ENCODE data around the gene BBS9. TPM values are rescaled to one million over a fixed set of nuclear protein-coding genes. Genes with fewer than 3 reads are reported as not detected.

BBS9 gene
- total and polyA plus RNA-seq, 2 of the 4 experiments (the other 2 are of a cell fraction) = 7.9 to 9.5 TPM

DNA sequence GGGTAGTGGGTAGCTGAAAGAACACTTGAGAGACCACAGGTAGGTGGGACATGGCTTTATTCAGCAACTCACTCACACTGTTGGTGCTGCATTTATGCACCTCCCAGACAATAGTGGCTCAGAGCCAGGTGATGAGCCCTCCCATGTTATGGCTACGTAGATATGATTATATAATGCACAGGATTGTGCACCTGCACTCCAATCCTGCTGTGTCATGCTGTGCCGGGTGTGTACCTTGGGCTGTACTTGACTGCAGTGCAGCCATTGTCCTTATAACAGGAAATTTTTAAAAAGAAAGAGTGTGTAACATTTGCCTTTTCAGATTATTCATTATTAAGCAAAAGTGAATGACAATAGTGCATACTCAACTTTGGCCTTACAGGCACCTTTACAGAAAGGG, 409.8 kb downstream of the BBS9 start:
- intact Hi-C loops (cut with micrococcal nuclease) = no loop called here
- Histone ChIP-seq H2AK9ac (replicated peaks; ENCODE audit: low read depth, low read length, poor library complexity) (no peak overlapping the region), H3K18ac (ENCODE audit: low read depth, low read length) (no peak overlapping the region), H3K56ac (ENCODE audit: extremely low read depth, insufficient read depth, low read length) (no peak overlapping the region), H2AFZ (replicated peaks; ENCODE audit: low read length, poor library complexity) (no peak overlapping the region), H4K20me1 (ENCODE audit: insufficient read depth, low read length) (no peaks in the 10 kb centered on the region), H3K4me2 (ENCODE audit: low read depth, low read length) (no peak overlapping the region), H3K27me3 (ENCODE audit: control insufficient read depth, insufficient read depth, low read length) (no peaks in the 10 kb centered on the region), H3K4me1 (ENCODE audit: control insufficient read depth, insufficient read depth, low read length) (peaks cover 6% of the 10 kb centered on the region; the same call in 1 of the 2 replicates), H2AK5ac (ENCODE audit: low read depth, low read length) (no peak overlapping the region), H4K91ac (ENCODE audit: insufficient read depth, low read depth, low read length) (no peak overlapping the region), H4K8ac (ENCODE audit: low read depth in 2 of 2, low read length in 2 of 2) (no peak overlapping the region), H3K14ac (replicated peaks; ENCODE audit: low read depth, low read length) (no peak overlapping the region), H3K36me3 (ENCODE audit: control insufficient read depth, insufficient read depth, low read length) (no peaks in the 10 kb centered on the region), H3K4me3 (ENCODE audit: insufficient read depth, low read depth, low read length) (no peak overlapping the region), H3K4ac (ENCODE audit: low read depth, low read length) (no peak overlapping the region), H4K5ac (ENCODE audit: low read depth, low read length) (no peak overlapping the region), H3K9me1 (ENCODE audit: insufficient read depth, low read length) (peaks cover 4% of the 10 kb centered on the region; the same call in 1 of the 2 replicates), H3K9ac (ENCODE audit: low read depth, low read length) (no peak overlapping the region), H3K79me1 (ENCODE audit: low read depth in 1 of 2, low read length in 2 of 2) (no peaks in the 10 kb centered on the region), H2BK5ac (ENCODE audit: low read depth, low read length, poor library complexity, severe bottlenecking) (no peak overlapping the region), H3K23ac (ENCODE audit: low read depth, low read length) (no peak overlapping the region), H2BK120ac (ENCODE audit: low read depth, low read length) (no peak overlapping the region), H2BK20ac (ENCODE audit: low read depth, low read length) (no peak overlapping the region), H3K27ac (ENCODE audit: insufficient read depth, low read length) (no peak overlapping the region), H3K9me3 (ENCODE audit: control insufficient read depth, insufficient read depth, low read length) (no peaks in the 10 kb centered on the region), H2BK15ac (ENCODE audit: low read depth, low read length) (no peak overlapping the region)
- WGBS, 2 experiments (ENCODE audit: extremely low coverage in 2 of 2, insufficient read length in 1 of 2) = no CpG with 5 or more reads among the region's 2 CpGs
- ChIA-PET POLR2A (ENCODE audit: unreplicated experiment) (no interaction called here), CTCF (no interaction called here)
- dilution Hi-C loops (cut with HindIII; ENCODE audit: low sequenced_read_pairs, unreplicated experiment) = no loop called here
- no peak for ATAC-seq (ENCODE audit: low read depth)
- in situ Hi-C loops (cut with MboI; ENCODE audit: low sequenced_read_pairs) = no loop called here
- no TSS peak for BruUV-seq (replicated peaks)
- no peak for TF ChIP-seq POLR2A (IDR thresholded peaks at IDR 0.05; ENCODE audit: low read depth, low read length)
- TF ChIP-seq, protein P1, sequence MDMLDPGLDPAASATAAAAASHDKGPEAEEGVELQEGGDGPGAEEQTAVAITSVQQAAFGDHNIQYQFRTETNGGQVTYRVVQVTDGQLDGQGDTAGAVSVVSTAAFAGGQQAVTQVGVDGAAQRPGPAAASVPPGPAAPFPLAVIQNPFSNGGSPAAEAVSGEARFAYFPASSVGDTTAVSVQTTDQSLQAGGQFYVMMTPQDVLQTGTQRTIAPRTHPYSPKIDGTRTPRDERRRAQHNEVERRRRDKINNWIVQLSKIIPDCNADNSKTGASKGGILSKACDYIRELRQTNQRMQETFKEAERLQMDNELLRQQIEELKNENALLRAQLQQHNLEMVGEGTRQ (IDR thresholded peaks at IDR 0.05; ENCODE audit: low read depth, low read length) = no peak
- no peak for TF ChIP-seq CHD1 (IDR thresholded peaks at IDR 0.05; ENCODE audit: low read depth, low read length)
- no peak for TF ChIP-seq MAZ (IDR thresholded peaks at IDR 0.05; ENCODE audit: borderline replicate concordance, low read depth, low read length)
- TF ChIP-seq SMC3 (IDR thresholded peaks at IDR 0.05; ENCODE audit: low read depth, low read length) = no peak
- TF ChIP-seq MAFK (IDR thresholded peaks at IDR 0.05; ENCODE audit: low read depth, low read length) = no peak
- no peak for TF ChIP-seq RAD21 (IDR thresholded peaks at IDR 0.05; ENCODE audit: low read length)
- TF ChIP-seq BHLHE40 (IDR thresholded peaks at IDR 0.05; ENCODE audit: low read depth, low read length) = no peak
- TF ChIP-seq RFX5 (IDR thresholded peaks at IDR 0.05; ENCODE audit: low read depth, low read length) = no peak
- TF ChIP-seq NFE2L2 (IDR thresholded peaks at IDR 0.05; ENCODE audit: low read depth, low read length) = no peak
- no peak for TF ChIP-seq CEBPB (IDR thresholded peaks at IDR 0.05; ENCODE audit: low read depth, low read length)
- TF ChIP-seq FOS (IDR thresholded peaks at IDR 0.05; ENCODE audit: low read depth, low read length) = no peak
- TF ChIP-seq RCOR1 (IDR thresholded peaks at IDR 0.05; ENCODE audit: insufficient replicate concordance, low read length) = no peak
- no peak for TF ChIP-seq MXI1 (IDR thresholded peaks at IDR 0.05; ENCODE audit: borderline replicate concordance, low read depth, low read length)
- TF ChIP-seq, protein P2, sequence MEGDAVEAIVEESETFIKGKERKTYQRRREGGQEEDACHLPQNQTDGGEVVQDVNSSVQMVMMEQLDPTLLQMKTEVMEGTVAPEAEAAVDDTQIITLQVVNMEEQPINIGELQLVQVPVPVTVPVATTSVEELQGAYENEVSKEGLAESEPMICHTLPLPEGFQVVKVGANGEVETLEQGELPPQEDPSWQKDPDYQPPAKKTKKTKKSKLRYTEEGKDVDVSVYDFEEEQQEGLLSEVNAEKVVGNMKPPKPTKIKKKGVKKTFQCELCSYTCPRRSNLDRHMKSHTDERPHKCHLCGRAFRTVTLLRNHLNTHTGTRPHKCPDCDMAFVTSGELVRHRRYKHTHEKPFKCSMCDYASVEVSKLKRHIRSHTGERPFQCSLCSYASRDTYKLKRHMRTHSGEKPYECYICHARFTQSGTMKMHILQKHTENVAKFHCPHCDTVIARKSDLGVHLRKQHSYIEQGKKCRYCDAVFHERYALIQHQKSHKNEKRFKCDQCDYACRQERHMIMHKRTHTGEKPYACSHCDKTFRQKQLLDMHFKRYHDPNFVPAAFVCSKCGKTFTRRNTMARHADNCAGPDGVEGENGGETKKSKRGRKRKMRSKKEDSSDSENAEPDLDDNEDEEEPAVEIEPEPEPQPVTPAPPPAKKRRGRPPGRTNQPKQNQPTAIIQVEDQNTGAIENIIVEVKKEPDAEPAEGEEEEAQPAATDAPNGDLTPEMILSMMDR (conservative IDR thresholded peaks at IDR 0.05; ENCODE audit: low read depth, low read length) = no peak
- no peak for DNase-seq
